ENCODE results near the gene VPS35L.
A peak's percentile ranks its signal among the peaks of the same experiment; 100 is the strongest.

VPS35L gene

DNA sequence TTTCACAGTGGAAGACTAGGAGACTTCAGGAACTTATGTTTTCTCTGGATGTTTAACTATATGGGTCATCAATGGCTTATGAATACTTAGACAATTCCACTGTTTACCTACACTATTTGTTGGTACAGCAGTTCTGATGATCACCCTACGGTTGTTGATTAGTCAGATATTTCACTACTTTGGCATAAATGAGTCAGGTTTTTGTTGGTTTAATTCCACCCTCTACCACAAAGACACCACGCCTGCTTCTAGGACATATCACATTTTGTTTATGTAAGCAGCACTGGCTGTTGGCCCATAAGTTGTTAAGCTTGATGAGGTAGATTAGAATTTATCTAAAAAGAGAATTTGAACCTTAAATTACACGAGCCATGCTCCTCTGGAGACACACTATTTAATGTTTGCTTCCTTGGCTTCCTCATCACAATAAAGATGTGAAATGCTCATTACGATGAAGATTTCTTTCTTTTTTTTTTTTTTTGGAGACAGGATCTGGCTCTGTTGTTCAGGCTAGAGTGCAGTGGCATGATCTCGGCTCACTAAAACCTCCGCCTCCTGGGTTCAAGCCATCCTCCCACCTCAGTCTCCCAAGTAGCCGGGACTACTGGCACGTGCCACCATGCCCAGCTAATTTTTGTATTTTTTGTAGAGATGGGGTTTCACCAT, 37.9 kb upstream of the VPS35L start:
- H3K4me3 ChIP-seq (replicated peaks in 1 of 2; ENCODE audit: low read depth in 2 of 2, low read length in 2 of 2), result no peak overlapping the region
- TF ChIP-seq CTCF (IDR thresholded peaks at IDR 0.05; ENCODE audit: low read depth, low read length), result no peak
- peak in 1 of 2 donors; percentile 72 for DNase-seq (ENCODE audit: low read depth in 2 of 2)

GRCh38 chr16:19518388-19518787, 37.1 kb upstream of the VPS35L start:
- H3K4me3 ChIP-seq (replicated peaks in 1 of 2; ENCODE audit: low read depth in 2 of 2, low read length in 2 of 2), result no peak overlapping the region
- no peak for TF ChIP-seq CTCF (IDR thresholded peaks at IDR 0.05; ENCODE audit: low read depth, low read length)
- DNase-seq (ENCODE audit: low read depth in 2 of 2), result no peak

DNA sequence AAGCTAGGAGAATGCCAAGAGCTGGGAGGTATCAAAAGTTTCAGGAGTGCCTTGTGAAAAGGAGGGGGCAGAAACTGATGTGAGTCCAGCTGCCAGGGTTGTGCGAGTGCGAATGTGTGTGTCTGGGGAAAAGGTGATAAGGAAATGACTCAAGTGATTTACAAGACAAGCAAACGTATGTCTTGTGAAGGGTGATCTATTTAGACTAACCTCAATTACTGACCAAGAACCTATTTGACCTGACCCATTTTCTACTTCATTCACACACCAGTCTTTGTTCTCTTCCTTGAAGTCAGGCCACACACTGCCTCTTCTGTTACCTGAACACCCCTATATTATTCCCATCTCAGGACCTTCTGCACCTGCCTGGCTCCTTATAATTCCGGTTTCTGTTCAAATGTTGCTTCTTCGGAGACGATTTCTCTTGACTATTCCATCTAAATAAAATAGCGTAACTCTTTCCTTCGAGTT, 34.6 kb upstream of the VPS35L start:
- TF ChIP-seq CTCF (IDR thresholded peaks at IDR 0.05; ENCODE audit: low read depth, low read length), result no peak
- H3K4me3 ChIP-seq (replicated peaks in 1 of 2; ENCODE audit: low read depth in 2 of 2, low read length in 2 of 2), result peak overlapping the region; percentile 81 to 91
- DNase-seq (ENCODE audit: low read depth in 2 of 2), result peak in 1 of 2 donors; percentile 26

DNA sequence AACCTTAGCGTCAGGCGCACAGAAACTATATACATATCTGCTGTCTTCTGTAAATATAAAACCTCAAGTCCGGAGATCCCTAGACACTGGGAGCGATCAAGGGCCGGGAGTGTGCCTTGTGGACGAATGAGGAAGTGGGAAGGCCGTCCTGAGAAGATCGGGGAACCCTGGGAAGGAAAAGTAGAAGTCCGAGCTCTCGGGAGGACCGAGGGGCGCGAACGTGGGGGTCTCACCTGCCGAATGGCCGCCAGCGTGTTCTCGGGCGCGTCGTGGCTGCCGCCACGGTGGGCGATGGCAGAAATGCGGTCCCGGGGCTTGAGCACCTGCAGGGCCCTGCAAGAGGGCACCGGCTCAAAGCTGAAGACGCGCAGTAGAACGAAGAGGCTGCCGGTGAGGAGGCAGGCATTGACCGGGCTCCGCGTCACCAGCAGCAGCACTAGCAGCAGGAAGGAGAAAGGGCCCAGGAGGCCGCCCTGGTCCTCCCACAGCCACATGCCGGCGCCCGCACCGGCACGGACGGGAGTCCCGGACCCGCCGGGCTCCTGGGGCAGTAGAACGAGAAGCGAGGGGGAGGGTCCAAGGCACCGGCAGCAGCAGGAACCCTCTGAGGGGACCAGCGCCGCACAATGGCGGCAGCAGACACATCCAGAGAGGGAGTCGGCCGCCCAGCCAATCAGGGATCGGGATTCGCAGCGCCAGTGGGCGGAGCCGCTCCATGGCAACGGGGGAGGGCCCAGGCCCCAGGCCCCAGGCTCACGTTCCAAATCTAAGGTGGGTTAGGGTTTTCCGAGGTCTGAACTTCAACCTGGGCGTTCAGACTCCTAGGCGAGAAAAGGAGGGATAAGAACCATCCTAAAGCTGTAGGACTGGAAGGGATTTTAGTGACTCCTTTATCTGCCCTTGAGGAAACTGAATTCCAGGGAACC, 33.8 kb upstream of the VPS35L start, which contains the start of gene GDE1:
GDE1 (minus strand) TSS at position 628 of the 926 bp plus-strand sequence; CDS start at position 494, 134 bp downstream.
- H3K4me3 ChIP-seq (replicated peaks in 1 of 2; ENCODE audit: low read depth in 2 of 2, low read length in 2 of 2), result peak within 1 kb of the TSS; percentile 81 to 91
- peak; percentile 36 for TF ChIP-seq CTCF (IDR thresholded peaks at IDR 0.05; ENCODE audit: low read depth, low read length)
- DNase-seq (ENCODE audit: low read depth in 2 of 2), result peak; percentile 88 to 89

- H3K4me3 ChIP-seq (replicated peaks in 1 of 2; ENCODE audit: low read depth in 2 of 2, low read length in 2 of 2), result no peak overlapping the region
- DNase-seq (ENCODE audit: low read depth in 2 of 2), result no peak
- no peak for TF ChIP-seq CTCF (IDR thresholded peaks at IDR 0.05; ENCODE audit: low read depth, low read length)
Measured at GRCh38 chr16:19522397-19522732, 33.1 kb upstream of the VPS35L start.

- no peak for DNase-seq (ENCODE audit: low read depth in 2 of 2)
- no peak for TF ChIP-seq CTCF (IDR thresholded peaks at IDR 0.05; ENCODE audit: low read depth, low read length)
Measured at GRCh38 chr16:19522760-19523159, 32.7 kb upstream of the VPS35L start.

More at GRCh38 chr16:19522760-19523159, 32.7 kb upstream of the VPS35L start:
- no peak overlapping the region for H3K4me3 ChIP-seq (replicated peaks in 1 of 2; ENCODE audit: low read depth in 2 of 2, low read length in 2 of 2)
